Astrocyte (in vitro differentiated cells and primary cell): ENCODE data around the gene LDB1. TPM values are rescaled to one million over a fixed set of nuclear protein-coding genes. Genes with fewer than 3 reads are reported as not detected.

Experiments
- DNase-seq: peaks from one replicate; pipeline ENCODE4 v3.0.0-alpha.2; 2010; ENCODE audit warnings: low read depth
- FAIRE-seq: peaks from 2 replicates; lab custom pipeline; 2011; peaks lifted over from hg19 to GRCh38; lab: Jason Lieb, UNC
- H2AFZ ChIP-seq: 2 replicates; pipeline ENCODE4 v1.6.0; 2012; ENCODE audit warnings: low read depth, low read length, inconsistent platforms
- H3K27ac ChIP-seq: 2 replicates; pipeline ENCODE4 v1.5.1; 2011; ENCODE audit warnings: low read depth, low read length, inconsistent platforms
- H3K27me3 ChIP-seq: 2 replicates; pipeline ENCODE4 v1.6.0; 2011; ENCODE audit warnings: low read length, inconsistent platforms; ENCODE audit not compliant: insufficient read depth
- H3K36me3 ChIP-seq: 2 replicates; pipeline ENCODE4 v1.5.1; 2011; ENCODE audit warnings: low read length, inconsistent platforms; ENCODE audit not compliant: insufficient read depth
- H3K4me1 ChIP-seq: 2 replicates; pipeline ENCODE4 v1.5.1; 2011; ENCODE audit warnings: low read length, inconsistent platforms; ENCODE audit not compliant: insufficient read depth
- H3K4me2 ChIP-seq: 2 replicates; pipeline ENCODE4 v1.6.0; 2012; ENCODE audit warnings: low read length, inconsistent platforms
- H3K4me3 ChIP-seq: 2 replicates; pipeline ENCODE4 v1.5.1; 2011; ENCODE audit warnings: low read depth, mild to moderate bottlenecking, low read length, inconsistent platforms; ENCODE audit not compliant: insufficient read depth
- H3K79me2 ChIP-seq: 2 replicates; pipeline ENCODE4 v1.6.0; 2012; ENCODE audit warnings: mild to moderate bottlenecking, low read length, inconsistent platforms; ENCODE audit not compliant: insufficient read depth
- H3K9ac ChIP-seq: 2 replicates; pipeline ENCODE4 v1.6.0; 2012; ENCODE audit warnings: mild to moderate bottlenecking, low read length, inconsistent platforms
- H3K9me3 ChIP-seq: 2 replicates; pipeline ENCODE4 v1.5.1; 2012; ENCODE audit warnings: low read depth, mild to moderate bottlenecking, low read length, inconsistent platforms; ENCODE audit not compliant: insufficient read depth
- H4K20me1 ChIP-seq: 2 replicates; pipeline ENCODE4 v1.6.0; 2012; ENCODE audit warnings: low read length, inconsistent platforms; ENCODE audit not compliant: insufficient read depth
- H3K27ac Mint-ChIP-seq: one replicate; pipeline ENCODE4 v1.8.0; 2021; ENCODE audit warnings: mild to moderate bottlenecking, mixed read lengths; ENCODE audit not compliant: unreplicated experiment
- H3K27me3 Mint-ChIP-seq: one replicate; pipeline ENCODE4 v1.8.0; 2021; ENCODE audit warnings: low read depth, mixed read lengths; ENCODE audit not compliant: unreplicated experiment
- H3K36me3 Mint-ChIP-seq: one replicate; pipeline ENCODE4 v1.8.0; 2021; ENCODE audit warnings: low read depth, mixed read lengths; ENCODE audit not compliant: unreplicated experiment
- H3K4me1 Mint-ChIP-seq: one replicate; pipeline ENCODE4 v1.8.0; 2021; ENCODE audit warnings: low read depth, mixed read lengths; ENCODE audit not compliant: unreplicated experiment
- H3K4me3 Mint-ChIP-seq: one replicate; pipeline ENCODE4 v1.8.0; 2021; ENCODE audit warnings: mild to moderate bottlenecking, moderate library complexity, mixed read lengths; ENCODE audit not compliant: unreplicated experiment
- H3K9me3 Mint-ChIP-seq: one replicate; pipeline ENCODE4 v1.8.0; 2021; ENCODE audit warnings: mild to moderate bottlenecking, mixed read lengths; ENCODE audit not compliant: unreplicated experiment
- CTCF ChIP-seq: IDR thresholded peaks from 2 replicates; pipeline ENCODE4 v1.5.1; 2011; ENCODE audit warnings: low read depth, mild to moderate bottlenecking, inconsistent platforms, low read length, moderate library complexity; ENCODE audit not compliant: insufficient read depth
- EZH2 ChIP-seq: IDR thresholded peaks from 2 replicates; pipeline ENCODE4 v1.6.1; 2012; ENCODE audit warnings: mild to moderate bottlenecking, low read length, inconsistent platforms; ENCODE audit not compliant: insufficient read depth
- total RNA-seq: library from RNA; stranded (reverse); gene quantifications from 2 replicates; pipeline ENCODE4 v1.2.1, GENCODE V29; 2021

LDB1 gene
- total RNA-seq, 1 donor from 2014 or later = 134 TPM

- FAIRE-seq = no peak
- H3K27me3 Mint-ChIP-seq = no peaks in the 10 kb centered on the region
- H3K27ac Mint-ChIP-seq = peak overlapping the region; percentile 93
- DNase-seq = peak; percentile 71
- H3K4me3 Mint-ChIP-seq = peak overlapping the region; percentile 89
- H3K9me3 Mint-ChIP-seq = no peaks in the 10 kb centered on the region
- Histone ChIP-seq H3K4me3 (peak overlapping the region; percentile 66), H3K27me3 (no peaks in the 10 kb centered on the region), H4K20me1 (peaks cover 6% of the 10 kb centered on the region), H3K4me1 (peaks cover 44% of the 10 kb centered on the region), H3K27ac (peak overlapping the region; percentile 52), H3K36me3 (no peaks in the 10 kb centered on the region), H3K79me2 (peaks cover 37% of the 10 kb centered on the region), H2AFZ (peak overlapping the region; percentile 75), H3K9ac (peak overlapping the region; percentile 89), H3K9me3 (no peaks in the 10 kb centered on the region), H3K4me2 (peak overlapping the region; percentile 99)
- TF ChIP-seq EZH2 (no peak), CTCF (no peak)
- H3K36me3 Mint-ChIP-seq = no peaks in the 10 kb centered on the region
- H3K4me1 Mint-ChIP-seq = peaks cover 35% of the 10 kb centered on the region
Measured at GRCh38 chr10:102120991-102121738, 997 bp upstream of the LDB1 start.

- peak overlapping the region; percentile 73 for H3K27ac ChIP-seq
Measured at GRCh38 chr10:102119417-102120141, 589 bp downstream of the LDB1 start.

GRCh38 chr10:102118867-102119266 is 1.3 kb downstream of the LDB1 start:
- H3K4me1 ChIP-seq = peaks cover 56% of the 10 kb centered on the region
- peaks cover 57% of the 10 kb centered on the region for H3K79me2 ChIP-seq
- no peak for FAIRE-seq

More at GRCh38 chr10:102119417-102120141, 589 bp downstream of the LDB1 start:
- Histone ChIP-seq H3K79me2 (peaks cover 52% of the 10 kb centered on the region), H3K4me1 (peaks cover 55% of the 10 kb centered on the region), H3K9me3 (no peaks in the 10 kb centered on the region), H3K4me2 (peak overlapping the region; percentile 99), H3K9ac (peak overlapping the region; percentile 89), H4K20me1 (peaks cover 6% of the 10 kb centered on the region), H3K4me3 (peak overlapping the region; percentile 66), H3K36me3 (no peaks in the 10 kb centered on the region), H2AFZ (peak overlapping the region; percentile 70), H3K27me3 (no peaks in the 10 kb centered on the region)
- no peaks in the 10 kb centered on the region for H3K36me3 Mint-ChIP-seq
- no peak for TF ChIP-seq EZH2
- no peaks in the 10 kb centered on the region for H3K27me3 Mint-ChIP-seq
- peak overlapping the region; percentile 95 for H3K27ac Mint-ChIP-seq
- H3K4me3 Mint-ChIP-seq = peak overlapping the region; percentile 91
- no peaks in the 10 kb centered on the region for H3K9me3 Mint-ChIP-seq
- DNase-seq (peak; percentile 58), FAIRE-seq (no peak)
- peaks cover 46% of the 10 kb centered on the region for H3K4me1 Mint-ChIP-seq

More at GRCh38 chr10:102118867-102119266, 1.3 kb downstream of the LDB1 start:
- Histone ChIP-seq H3K27ac (peak overlapping the region; percentile 15), H3K9ac (peak overlapping the region; percentile 89), H3K4me3 (peak overlapping the region; percentile 66), H3K27me3 (no peaks in the 10 kb centered on the region), H2AFZ (no peak overlapping the region), H3K4me2 (peak overlapping the region; percentile 99), H3K36me3 (no peaks in the 10 kb centered on the region), H4K20me1 (peaks cover 10% of the 10 kb centered on the region), H3K9me3 (no peaks in the 10 kb centered on the region)
- H3K27ac Mint-ChIP-seq = peak overlapping the region; percentile 95
- H3K36me3 Mint-ChIP-seq = no peaks in the 10 kb centered on the region
- H3K4me1 Mint-ChIP-seq = peaks cover 46% of the 10 kb centered on the region
- no peak for DNase-seq
- no peaks in the 10 kb centered on the region for H3K9me3 Mint-ChIP-seq
- TF ChIP-seq EZH2 (no peak), CTCF (no peak)
- H3K27me3 Mint-ChIP-seq = no peaks in the 10 kb centered on the region
- peak overlapping the region; percentile 91 for H3K4me3 Mint-ChIP-seq
